Esophagus (tissue), 2 donors: ENCODE data around the gene MACROD2. TPM values are rescaled to one million over a fixed set of nuclear protein-coding genes. Genes with fewer than 3 reads are reported as not detected.
"Not testable (repeated sequence)": the region's sequence is repeated elsewhere in the genome, so short reads cannot be mapped to it uniquely, and the experiment has no call there.

Source experiments
- H3K27ac ChIP-seq, 2 donors: one replicate each; pipeline ENCODE4 v1.5.1; 2013; ENCODE audit warnings: low read depth in 2 of 2, mild to moderate bottlenecking in 2 of 2, inconsistent platforms in 1 of 2, low read length in 1 of 2, moderate library complexity in 1 of 2
- H3K27me3 ChIP-seq, 2 donors: one replicate each; pipeline ENCODE4 v1.6.1; 2013; ENCODE audit warnings: low read length in 2 of 2, control low read depth in 1 of 2, mild to moderate bottlenecking in 1 of 2; ENCODE audit not compliant: insufficient read depth in 2 of 2, control insufficient read depth in 1 of 2
- H3K36me3 ChIP-seq, 2 donors: one replicate each; pipeline ENCODE4 v1.6.1; 2013; ENCODE audit warnings: low read length in 1 of 2; ENCODE audit not compliant: control insufficient read depth in 2 of 2, insufficient read depth in 2 of 2
- H3K4me1 ChIP-seq, 2 donors: one replicate each; pipeline ENCODE4 v1.6.1; 2013; ENCODE audit warnings: low read length in 1 of 2; ENCODE audit not compliant: control insufficient read depth in 2 of 2, insufficient read depth in 2 of 2
- H3K4me3 ChIP-seq, 2 donors: one replicate each; pipeline ENCODE4 v1.5.1; 2013; ENCODE audit warnings: low read length in 2 of 2, mild to moderate bottlenecking in 2 of 2, low read depth in 1 of 2, moderate library complexity in 1 of 2
- H3K9me3 ChIP-seq, 2 donors: one replicate each; pipeline ENCODE4 v1.6.1; 2013; ENCODE audit warnings: mild to moderate bottlenecking in 2 of 2, low read depth in 1 of 2, low read length in 1 of 2, moderate library complexity in 1 of 2; ENCODE audit not compliant: control insufficient read depth in 2 of 2, insufficient read depth in 1 of 2
- WGBS, 2 donors: extraction: QIAGEN DNeasy Blood & Tissue Kit; methylation state at CpG; one replicate each; pipeline ENCODE4 v1.1.7; 2013; 5-methylcytosine and 5-hydroxymethylcytosine counted together
- polyA plus RNA-seq, 2 donors: library from polyadenylated mRNA; stranded (reverse); fragments of 200-250 nt; gene quantifications; one replicate each; pipeline ENCODE4 v1.2.3, GENCODE V29; 2013
- donor health status: healthy with polysubstance abuse.
- donor health status: Bipolar disorder and iron deficiency.

The MACROD2 gene
- polyA plus RNA-seq, 2 donors: 0.64 to 1.9 TPM

DNA sequence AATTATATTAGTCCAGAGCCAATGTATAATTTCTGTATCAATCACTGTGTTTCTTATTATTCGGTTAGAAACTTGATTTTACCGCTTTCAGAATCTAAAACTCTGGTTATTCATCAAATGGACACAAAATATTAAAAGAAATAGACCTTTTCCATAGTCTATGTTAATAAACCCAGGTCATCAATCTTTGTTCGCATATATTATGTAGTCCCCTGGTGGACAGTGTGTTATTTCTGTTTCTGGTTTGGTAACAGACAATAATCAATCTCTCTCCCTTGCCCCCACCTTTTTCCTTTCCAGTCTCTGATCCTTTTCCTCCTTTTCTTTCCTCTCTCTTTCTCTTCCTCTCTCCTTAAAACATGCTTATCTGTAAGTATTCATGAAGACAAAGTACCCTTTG, 203.1 kb downstream of the MACROD2 start:
- no peak overlapping the region for H3K4me3 ChIP-seq
- 85 to 91% methylated on average over 3 of the region's 3 CpGs for WGBS, 2 donors

GRCh38 chr20:14199111-14199510, 203.8 kb downstream of the MACROD2 start:
- no peaks in the 10 kb centered on the region for H3K36me3 ChIP-seq

More for the DNA sequence above, 203.1 kb downstream of the MACROD2 start:
- H3K4me1 ChIP-seq: no peaks in the 10 kb centered on the region
- no peaks in the 10 kb centered on the region for H3K36me3 ChIP-seq
- H3K27me3 ChIP-seq: no peaks in the 10 kb centered on the region
- no peaks in the 10 kb centered on the region for H3K9me3 ChIP-seq
- no peak overlapping the region for H3K27ac ChIP-seq

DNA sequence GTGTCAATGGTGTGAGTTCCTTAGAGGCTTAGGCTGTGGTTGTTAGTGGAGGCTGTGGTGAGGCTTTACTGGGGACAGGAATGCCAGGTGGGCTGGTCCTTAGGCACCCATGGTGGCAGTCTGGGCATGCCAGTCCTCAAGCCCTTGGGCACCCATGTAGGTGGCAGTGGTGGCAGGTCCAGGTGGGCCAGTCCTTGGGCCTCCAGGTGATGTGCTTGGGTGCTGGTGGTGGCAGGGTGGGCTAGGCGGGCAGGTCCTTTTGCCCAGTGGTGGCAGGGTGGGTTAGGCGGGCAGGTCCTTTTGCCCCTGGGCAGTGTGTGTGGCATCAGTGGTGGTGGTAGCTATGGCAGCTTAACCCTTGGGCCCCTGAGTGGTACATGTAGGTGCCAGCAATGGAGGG, 208.3 kb downstream of the MACROD2 start:
- H3K36me3 ChIP-seq: no peaks in the 10 kb centered on the region
- H3K9me3 ChIP-seq: peaks cover 0 to 2% of the 10 kb centered on the region in 2 donors
- no peaks in the 10 kb centered on the region for H3K27me3 ChIP-seq
- H3K27ac ChIP-seq: no peak overlapping the region
- H3K4me3 ChIP-seq: no peak overlapping the region
- WGBS, 2 donors: 97 to 100% methylated on average over 2 of the region's 2 CpGs
- H3K4me1 ChIP-seq: no peaks in the 10 kb centered on the region

More at GRCh38 chr20:14199111-14199510, 203.8 kb downstream of the MACROD2 start:
- Histone ChIP-seq H3K9me3 (peaks cover 0 to 2% of the 10 kb centered on the region in 2 donors), H3K4me1 (no peaks in the 10 kb centered on the region), H3K27me3 (no peaks in the 10 kb centered on the region), H3K4me3 (no peak overlapping the region), H3K27ac (no peak overlapping the region)
- 62 to 75% methylated on average over 2 of the region's 2 CpGs for WGBS, 2 donors

DNA sequence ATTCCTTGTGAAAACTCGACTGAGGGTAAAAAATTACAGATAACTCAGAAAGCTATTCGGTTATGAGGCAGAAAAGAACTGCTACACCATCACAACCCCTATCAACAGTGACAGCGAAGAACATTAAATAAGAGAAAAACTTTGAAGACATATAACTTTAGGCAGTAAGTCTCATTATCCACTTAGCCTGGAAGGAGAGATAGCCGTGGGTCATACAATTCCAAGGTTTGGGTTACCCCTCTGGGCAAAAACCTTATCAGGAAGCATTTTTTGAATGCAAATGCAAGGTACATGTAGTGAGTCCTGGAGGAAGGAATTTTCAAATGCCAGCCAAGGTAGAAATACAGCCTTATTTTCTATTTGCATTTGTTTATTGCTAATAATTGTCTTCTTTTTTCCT, 212.3 kb downstream of the MACROD2 start:
- H3K9me3 ChIP-seq: peaks cover 0 to 2% of the 10 kb centered on the region in 2 donors
- H3K4me1 ChIP-seq: no peaks in the 10 kb centered on the region
- no peaks in the 10 kb centered on the region for H3K36me3 ChIP-seq
- no peak overlapping the region for H3K4me3 ChIP-seq
- H3K27ac ChIP-seq: no peak overlapping the region
- 53 to 64% methylated on average over 4 of the region's 4 CpGs for WGBS, 2 donors
- H3K27me3 ChIP-seq: no peaks in the 10 kb centered on the region

- WGBS, 2 donors: 96 to 97% methylated on average over 1 of the region's 1 CpG
- H3K27ac ChIP-seq: no peak overlapping the region
- H3K36me3 ChIP-seq: no peaks in the 10 kb centered on the region
Observed at GRCh38 chr20:14208956-14209355, 213.6 kb downstream of the MACROD2 start.

DNA sequence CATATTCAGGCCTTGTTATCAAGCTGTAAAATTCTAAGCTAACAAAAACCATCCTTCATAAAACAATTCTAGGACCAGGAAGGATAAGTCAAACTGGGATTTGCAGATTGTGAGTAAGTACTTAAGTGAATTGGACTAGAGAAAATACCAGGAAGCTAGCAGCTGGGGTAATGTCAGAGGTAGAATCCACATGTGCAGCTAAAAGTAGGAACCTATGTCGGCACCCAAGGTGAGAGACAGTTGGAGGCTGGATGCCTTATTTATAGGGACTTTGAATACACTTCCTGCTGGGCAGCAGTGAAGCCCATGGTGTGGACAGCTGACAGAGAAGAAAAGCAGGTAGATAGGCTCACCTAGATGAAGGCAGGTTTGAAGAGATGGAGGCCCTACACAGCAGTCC, 214.8 kb downstream of the MACROD2 start:
- Histone ChIP-seq H3K4me3 (no peak overlapping the region), H3K36me3 (no peaks in the 10 kb centered on the region), H3K27ac (no peak overlapping the region), H3K27me3 (no peaks in the 10 kb centered on the region), H3K9me3 (no peaks in the 10 kb centered on the region), H3K4me1 (no peaks in the 10 kb centered on the region)
- 76 to 83% methylated on average over 1 of the region's 1 CpG for WGBS, 2 donors

More at GRCh38 chr20:14208956-14209355, 213.6 kb downstream of the MACROD2 start:
- Histone ChIP-seq H3K4me1 (no peaks in the 10 kb centered on the region), H3K4me3 (no peak overlapping the region), H3K27me3 (no peaks in the 10 kb centered on the region), H3K9me3 (peaks cover 0 to under 1% of the 10 kb centered on the region in 2 donors)

GRCh38 chr20:14214046-14214445, 218.7 kb downstream of the MACROD2 start:
- no peak overlapping the region for H3K27ac ChIP-seq
- 41 to 60% methylated on average over 1 of the region's 1 CpG for WGBS, 2 donors
- H3K36me3 ChIP-seq: no peaks in the 10 kb centered on the region
- H3K27me3 ChIP-seq: no peaks in the 10 kb centered on the region
- no peaks in the 10 kb centered on the region for H3K9me3 ChIP-seq
- H3K4me1 ChIP-seq: no peaks in the 10 kb centered on the region
- H3K4me3 ChIP-seq: no peak overlapping the region

DNA sequence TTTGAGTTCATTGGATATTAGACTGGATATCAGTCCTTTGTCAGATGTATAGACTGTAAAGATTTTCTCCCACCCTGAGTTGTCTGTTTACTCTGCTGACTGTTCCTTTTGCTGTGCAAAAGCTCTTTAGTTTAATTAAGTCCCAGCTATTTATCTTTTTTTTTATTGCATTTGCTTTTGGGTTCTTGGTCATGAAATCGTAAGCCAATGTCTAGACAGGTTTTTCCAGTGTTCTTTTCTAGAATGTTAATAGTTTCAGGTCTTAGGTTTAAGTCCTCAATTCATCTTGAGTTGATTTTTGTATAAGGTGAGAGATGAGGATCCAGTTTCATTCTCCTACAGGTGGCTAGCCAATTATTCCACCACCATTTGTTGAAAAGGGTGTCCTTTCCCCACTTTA, 220.6 kb downstream of the MACROD2 start:
- H3K4me1 ChIP-seq, H3K27me3 ChIP-seq, H3K4me3 ChIP-seq, H3K9me3 ChIP-seq, H3K27ac ChIP-seq, H3K36me3 ChIP-seq: not testable (repeated sequence)
- 56 to 68% methylated on average over 1 of the region's 1 CpG for WGBS, 2 donors

DNA sequence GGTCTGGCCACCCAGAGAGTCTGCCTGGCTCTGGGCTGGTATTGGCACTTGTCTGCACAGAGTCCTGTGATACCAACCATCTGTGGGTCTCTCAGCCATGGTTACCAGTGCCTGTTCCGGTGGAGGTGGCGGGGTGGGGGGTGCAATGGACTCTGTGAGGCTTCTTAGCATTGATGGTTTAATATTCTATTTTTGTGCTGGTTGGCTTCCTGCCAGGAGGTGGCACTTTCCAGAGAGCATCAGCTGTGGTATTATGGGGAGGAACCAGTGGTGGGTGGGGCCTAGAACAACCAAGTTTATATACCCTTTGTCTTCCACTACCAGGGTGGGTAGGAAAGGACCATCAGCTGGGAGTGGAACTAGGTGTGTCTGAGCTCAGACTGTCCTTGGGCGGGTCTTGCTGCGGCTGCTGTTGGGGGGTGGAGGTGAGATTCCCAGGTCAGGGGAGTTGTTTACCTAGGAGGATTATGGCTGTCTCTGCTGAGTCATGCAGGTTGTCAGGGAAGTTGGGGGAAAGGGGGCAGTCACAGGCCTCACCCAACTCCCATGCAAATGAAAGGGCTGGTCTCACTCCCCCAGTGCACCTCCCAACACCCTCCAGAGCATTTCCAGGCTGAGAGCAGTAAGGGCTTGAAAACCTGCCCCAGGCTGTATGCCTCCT, 224.6 kb downstream of the MACROD2 start:
- Histone ChIP-seq H3K4me3 (no peak overlapping the region), H3K9me3 (no peaks in the 10 kb centered on the region), H3K36me3 (no peaks in the 10 kb centered on the region), H3K27me3 (no peaks in the 10 kb centered on the region), H3K4me1 (no peaks in the 10 kb centered on the region), H3K27ac (no peak overlapping the region)
- WGBS, 2 donors: 74 to 82% methylated on average over 4 of the region's 4 CpGs

GRCh38 chr20:14220986-14221385, 225.7 kb downstream of the MACROD2 start:
- Histone ChIP-seq H3K9me3 (no peaks in the 10 kb centered on the region), H3K27ac (no peak overlapping the region), H3K4me1 (no peaks in the 10 kb centered on the region), H3K27me3 (no peaks in the 10 kb centered on the region), H3K4me3 (no peak overlapping the region), H3K36me3 (no peaks in the 10 kb centered on the region)
- WGBS, 2 donors: 95 to 100% methylated on average over 1 of the region's 1 CpG
